ENCODE results near the gene STAT3.
"Not testable (repeated sequence)": the region's sequence is repeated elsewhere in the genome, so short reads cannot be mapped to it uniquely, and the experiment has no call there.

STAT3 gene

DNA sequence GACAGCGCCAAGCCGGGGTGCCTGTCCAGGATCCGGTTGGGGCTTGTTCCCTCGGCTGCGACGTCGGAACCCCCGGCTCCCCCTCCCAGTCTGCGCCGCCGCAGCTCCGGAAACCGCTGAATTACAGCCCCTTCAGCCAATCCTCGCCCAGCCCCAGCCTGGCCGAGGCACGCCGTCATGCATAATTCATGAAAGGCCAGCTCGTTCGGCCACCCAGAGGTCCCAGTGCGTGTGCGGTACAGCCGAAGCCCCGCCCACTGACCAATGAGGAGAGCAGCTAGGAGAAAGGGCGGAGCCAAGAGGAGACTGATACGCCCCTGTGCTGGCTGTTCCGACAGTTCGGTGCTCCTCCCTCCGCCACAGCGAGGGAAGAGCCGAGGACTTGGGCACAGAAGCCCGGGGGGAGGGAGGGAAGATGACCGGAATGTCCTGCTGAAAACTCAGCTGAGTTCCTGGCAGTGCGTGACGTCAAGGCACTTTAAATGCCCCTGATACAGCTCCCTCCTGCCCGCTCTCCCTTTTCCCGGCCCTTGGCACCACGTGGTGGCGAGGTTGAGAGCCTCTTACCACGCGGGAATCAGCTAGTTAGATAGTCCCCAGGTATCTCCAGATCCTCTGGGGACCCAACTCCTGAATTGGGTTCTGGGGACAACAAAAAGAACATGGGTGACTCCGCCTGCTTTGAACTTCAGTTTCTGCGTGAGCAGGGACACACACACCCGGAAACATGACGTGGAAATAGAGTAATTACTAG, at the start of gene STAT3:
Gene STAT3 (minus strand): TSS at position 62 of the 754 bp plus-strand sequence. CDS start 39,926 bp downstream, outside the sequence.
- peak; percentile 100 for DNase-seq

DNA sequence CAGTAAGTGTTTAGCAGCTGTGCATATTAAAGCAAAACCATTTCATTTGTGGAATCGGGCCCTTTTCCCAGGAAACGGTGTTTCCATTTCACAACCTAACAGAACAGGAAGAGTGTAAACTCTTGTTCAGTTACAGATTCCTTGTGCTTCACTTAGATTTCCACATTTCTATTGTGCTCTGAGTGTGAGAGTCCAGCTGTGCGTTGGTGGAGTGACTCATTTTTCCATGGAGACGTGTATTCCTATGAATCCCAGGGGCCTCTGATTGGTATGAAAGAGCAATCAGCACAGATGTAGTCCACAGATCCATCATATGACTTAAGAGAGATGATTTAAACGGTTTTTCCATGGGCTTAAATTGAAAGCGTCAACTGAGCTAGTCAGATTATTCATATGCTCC, 48.1 kb upstream of the STAT3 start:
- no peak for DNase-seq

DNA sequence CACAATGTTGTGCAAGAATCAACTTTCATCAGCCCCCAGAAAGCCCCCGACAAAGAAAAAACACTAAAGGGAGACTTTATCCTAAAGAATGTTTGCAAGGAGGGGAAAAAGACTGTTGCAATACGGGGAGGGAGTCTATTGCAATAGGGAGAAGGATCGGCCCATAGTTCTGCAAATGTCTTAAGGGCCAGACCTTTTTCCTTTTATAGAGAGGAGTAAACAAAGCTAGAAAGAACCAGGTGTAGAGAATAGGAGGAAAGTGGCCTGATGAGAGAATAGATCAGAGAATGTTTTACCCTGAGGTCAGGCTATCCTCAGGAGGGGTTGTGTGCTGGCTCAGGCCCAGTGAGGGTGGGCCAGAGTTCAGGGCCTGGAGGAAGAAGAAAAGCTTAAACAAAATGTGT, 43.5 kb upstream of the STAT3 start:
- no peak for DNase-seq

DNA sequence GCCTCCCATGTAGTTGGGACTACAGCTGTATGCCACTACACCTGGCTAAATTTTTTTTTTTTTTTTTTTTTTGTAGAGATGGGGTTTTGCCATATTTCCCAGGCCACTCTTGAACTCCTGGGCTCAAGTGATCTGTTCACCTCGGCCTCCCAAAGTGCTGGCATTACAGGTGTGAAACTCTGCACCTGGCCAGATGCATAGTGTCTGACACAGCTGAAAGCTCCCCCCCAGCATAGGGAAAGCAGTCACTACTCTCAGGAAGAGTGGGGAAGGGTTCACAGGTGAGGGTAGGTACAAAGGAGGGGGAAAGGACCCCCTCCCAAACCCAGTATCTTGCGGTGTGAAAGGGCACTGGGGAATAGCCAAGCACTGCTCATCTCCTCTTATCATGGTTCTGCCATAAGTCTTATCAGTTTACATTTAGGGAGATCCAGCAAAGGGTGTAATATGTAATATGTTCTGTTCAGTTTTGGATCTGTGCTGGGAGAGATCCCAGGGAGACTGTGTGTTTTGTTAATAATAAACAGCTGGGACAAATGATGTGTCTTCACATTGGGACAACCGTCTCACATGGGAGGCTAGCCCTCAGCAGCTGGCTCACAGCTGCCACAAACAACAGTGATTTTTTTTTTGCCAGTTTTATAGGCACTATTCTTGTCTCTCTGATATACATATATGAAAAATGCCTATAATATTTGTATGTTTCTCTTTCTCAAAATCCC, 41.6 kb upstream of the STAT3 start:
- no peak for DNase-seq

DNA sequence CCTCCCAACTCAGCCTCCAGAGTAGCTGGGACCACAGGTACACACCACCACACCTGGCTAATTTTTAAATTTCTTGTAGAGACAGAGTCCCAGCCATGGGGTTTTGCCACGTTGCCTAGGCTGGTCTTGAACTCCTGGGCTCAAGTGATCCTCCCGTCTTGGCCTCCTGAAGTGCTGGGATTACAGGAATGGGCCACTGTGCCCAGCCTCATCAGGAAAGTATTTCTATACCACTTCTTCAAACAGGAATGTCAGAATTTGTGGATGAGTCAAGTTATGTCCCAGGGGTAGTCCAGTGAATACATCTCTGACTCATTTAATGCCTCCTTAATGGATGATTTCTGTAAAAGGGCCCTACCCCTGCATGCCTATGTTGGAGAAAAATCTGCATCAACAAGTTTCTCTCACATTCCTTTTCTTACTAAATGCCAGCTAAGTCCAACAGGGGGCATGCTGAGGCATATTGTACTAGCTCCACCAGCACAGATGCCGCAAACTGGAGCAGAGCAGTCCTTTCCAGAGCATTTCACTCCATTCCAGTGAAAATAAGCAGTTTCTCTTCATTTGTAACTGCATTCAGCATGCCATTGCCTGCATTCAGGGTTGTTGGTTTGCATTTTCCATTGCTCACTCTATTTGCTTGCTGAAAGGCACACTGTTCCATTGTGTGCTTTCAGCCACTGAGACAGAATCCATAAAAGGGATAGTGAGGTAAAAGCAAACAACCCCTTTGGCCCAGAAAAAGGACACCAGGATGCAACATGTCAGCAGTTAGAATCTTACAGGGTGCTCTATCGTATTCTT, 40.1 kb upstream of the STAT3 start:
- DNase-seq, result peak; percentile 55

DNA sequence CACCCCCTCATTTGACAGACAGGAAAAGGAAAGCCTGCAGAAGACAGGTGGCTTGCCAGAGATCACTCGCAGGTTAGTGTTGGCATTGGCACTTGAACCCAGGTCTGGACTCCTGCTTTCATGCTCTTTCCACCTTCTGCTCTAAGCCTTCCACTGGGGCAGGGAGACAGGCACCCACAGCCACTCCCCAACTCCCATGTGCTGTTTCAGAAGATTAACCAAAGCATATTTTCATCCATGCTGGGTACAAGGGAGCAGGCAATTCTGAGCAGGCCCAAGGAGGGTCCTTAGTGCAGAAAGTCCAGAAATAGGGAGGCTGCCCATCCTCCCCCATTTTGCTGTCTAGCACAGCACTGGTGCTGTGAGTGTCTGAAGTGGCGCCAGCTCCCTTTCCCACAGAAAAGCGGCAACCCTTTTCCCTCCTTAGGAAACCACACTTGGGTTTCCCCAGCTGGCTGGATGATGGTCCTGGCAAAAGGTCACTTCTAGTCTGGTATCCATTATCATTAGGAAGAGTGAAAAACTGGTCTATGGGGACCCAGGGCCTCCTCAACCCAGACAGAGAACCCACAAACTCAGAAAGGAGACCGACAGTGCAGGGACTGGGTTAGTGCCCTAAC, 36.9 kb upstream of the STAT3 start:
- no peak for DNase-seq

DNA sequence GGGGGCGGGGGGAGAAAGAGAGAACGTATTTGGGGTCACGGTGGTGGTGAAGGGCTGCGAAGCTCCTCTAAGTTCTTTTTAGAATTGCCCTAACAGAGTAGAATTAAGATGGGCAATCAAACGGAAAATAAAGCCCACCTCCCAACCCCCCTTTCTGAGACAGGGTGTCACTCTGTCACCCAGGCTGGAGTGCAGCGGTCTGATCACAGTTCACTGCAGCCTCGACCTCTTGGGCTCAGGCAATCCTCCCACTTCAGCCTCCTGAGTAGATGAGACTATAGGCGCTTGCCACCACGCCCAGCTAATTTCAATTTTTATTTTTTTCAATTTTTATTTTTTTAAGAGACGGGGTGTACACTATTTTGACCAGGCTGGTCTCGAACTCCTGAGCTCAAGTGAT, 35.5 kb upstream of the STAT3 start:
- no peak for DNase-seq

DNA sequence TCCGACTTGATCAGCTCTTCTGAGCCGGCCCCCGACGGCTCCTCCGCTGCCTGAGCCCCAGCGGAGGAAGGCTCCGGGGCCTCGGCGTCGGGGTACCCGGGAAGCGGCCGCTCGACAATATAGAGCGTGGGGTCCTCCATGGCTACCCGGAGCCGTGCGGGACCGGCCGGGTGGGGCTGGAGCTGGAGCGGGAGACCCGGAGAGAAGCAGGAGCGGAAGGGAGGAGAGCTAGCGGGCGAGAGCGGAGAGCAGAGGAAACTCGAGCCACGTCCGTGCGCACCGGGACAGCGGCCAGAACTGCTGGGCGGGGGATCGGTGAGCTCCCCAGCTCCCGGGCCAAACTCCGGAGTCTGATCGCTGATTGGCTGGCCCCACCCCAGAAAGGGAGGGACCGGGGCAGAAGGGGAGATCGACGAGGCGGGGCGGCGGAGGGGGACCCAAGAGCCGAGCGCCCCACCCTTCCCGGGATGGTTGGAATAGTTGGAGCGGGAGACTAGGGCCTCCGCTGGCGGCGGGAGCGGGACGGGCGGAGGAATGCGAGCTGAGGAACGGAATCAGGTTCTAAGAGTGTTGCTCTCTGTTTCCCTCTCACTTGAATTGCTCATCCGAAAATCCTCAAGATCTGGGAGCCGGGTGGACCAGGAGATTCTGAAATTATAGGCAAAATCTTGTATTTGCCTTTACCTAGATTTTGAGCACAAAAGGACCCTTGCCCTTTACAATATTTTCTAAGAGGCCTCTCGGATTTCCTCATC, 34.9 kb upstream of the STAT3 start, which contains the start of gene CAVIN1:
Gene CAVIN1 (minus strand): TSS at position 299 of the 755 bp plus-strand sequence. CDS start 159 bp downstream, at position 140.
- no peak for DNase-seq

DNA sequence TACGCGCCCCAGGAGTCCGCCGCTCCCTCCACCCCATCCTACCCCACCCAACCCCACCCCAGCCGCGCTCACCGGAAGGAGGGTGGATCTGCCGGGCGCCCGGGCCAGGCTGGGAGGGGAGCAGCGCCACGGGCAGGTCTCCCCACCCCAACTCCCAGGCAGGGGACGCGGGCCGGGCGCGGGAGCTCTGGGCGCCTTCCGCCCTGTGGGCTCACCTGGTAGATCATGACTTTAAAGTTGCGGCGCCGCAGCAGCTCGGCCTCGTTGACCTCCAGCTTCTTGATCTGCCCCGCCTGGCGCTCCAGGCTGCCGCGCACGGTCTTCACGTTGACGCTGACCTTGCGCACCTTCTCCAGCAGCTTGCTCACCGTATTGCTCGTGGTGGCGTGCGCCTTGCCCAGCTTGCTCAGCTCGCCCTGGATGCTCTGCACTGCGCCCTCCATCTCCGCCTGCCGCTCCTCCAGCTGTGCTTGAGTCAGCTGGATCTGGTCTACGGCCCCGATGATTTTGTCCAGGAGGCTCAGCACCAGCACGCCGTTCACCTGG, 34.2 kb upstream of the STAT3 start:
- DNase-seq, result no peak

DNA sequence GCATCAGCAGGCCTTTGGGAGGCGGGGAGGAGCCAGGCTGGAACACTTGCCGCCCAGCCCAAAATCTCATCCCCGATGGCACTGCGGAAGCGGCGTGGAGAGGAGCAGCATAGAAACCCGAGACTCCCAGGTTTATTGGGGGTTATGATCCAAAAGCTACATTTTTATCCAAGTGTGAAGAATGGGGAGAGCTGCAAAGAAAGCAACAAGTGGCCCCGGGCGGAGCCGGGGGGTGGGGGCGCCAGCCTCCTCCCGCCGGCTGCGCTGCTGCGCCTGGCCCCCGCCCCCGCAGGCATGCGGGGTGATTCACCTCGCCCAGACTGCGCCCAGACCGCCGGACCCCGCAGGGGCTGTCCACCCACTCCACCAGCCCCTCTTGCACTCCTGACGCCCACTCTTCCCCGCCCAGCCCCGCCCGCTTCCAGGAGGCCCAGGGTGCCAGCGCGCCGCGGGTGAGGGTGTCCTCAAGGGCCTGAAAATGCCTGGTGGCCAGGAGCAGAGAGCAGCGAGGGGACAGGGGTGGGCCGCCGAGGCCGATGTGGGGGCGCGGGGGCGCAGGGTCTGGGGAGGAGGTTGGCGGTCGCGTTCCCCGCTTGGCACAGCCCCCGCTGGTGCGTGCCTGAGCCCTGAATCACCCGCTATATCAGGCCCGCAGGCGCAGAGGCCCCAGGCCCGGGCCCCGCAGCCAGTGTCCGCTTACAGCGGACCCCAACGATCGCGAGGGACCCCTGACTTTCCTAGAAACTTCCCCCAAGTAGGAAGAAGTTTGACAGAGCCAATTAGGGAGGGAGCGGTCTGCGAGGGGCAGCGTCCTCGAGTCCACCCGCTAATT, 33.5 kb upstream of the STAT3 start:
- DNase-seq, result no peak

DNA sequence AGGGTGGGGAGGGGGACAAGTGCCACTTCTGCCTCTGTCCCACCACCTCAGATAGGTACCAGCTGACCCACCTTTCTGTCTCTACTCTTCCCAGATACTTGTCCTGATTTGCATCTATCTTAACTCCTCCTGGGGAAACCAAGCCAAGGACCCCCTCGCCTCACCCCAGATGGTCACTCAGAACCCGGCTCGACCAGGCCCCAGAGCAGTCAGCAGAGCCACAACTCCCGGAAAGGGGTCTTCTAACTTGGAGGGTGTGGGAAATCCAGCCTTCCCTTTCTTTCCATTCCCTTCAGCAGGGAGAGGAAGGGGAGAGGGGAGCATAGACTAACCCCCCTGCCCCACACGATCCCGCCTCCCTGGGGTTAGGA, 32.9 kb upstream of the STAT3 start:
- DNase-seq, result no peak

DNA sequence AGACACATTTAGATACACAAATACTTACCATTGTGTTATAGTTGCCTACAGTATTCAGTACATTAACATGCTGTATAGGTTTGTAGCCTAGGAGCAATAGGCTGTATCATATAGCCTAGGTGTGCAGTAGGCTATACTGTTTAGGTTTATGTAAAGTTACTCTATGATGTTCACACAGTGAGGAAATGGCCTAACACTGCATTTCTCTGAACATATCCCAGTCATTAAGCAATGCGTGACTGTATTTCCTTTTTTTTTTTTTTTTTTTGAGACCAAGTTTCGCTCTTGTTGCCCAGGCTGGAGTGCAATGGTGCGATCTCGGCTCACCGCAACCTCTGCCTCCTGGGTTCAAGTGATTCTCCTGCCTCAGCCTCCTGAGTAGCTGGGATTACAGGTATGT, 29.7 kb upstream of the STAT3 start:
- not testable (repeated sequence) for DNase-seq

DNA sequence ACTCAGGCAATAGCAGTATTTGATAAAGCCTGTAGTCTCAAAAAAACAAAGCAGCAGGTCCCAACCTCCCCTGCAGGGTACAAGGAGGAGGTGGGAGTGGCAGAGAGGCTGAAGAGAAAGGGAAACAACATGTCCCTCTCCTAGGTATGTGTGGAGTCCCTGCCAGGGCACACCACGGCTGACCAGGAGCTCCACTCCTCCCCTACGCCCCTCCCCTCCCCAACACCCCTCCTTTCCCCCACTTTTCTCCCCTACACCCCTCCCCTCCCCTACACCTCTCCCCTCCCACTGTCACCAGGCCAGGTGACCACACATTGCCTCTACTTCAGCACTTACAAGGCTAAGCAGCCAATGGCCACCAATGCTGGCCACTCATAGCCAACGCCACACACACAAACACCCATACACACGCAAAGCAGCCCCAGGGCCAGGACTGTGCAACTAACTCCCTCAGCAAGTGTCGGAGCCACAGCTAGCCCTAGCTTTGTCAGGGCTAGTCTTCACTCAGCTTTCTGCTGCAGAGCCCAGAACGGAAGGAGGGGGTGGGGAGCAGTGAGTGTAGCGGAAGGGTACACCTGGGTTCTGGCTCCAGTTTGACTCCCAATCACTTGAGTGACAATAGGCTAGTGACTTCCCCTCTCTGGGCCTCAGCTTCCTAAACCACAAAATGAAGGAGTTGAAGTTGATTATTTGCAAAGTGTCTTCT, 26.6 kb upstream of the STAT3 start:
- DNase-seq, result no peak

DNA sequence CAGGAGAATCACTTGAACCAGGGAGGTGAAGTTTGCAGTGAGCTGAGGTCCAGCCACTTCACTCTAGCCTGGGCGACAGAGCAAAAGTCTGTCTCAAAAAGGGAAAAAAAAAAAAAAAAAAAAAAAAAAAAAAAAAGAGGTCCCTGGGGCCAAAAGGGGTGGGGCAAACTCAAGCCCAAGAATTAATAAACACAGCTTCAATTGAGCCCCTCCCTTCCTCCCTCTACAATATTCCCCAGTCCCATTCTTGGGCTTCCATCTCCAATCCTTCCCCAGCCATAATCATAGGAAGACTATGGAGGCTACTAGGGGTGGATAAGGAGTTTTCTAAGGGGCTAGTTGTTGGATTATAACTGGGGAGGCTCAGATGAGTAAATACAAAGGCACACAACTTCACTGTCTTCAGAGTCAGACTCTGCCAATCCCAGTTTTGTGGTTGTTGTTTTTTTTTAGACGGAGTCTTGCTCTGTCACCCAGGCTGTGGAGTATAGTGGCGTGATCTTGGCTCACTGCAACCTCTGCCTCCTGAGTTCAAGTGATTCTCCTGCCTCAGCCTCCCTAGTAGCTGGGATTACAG, 25.3 kb upstream of the STAT3 start:
- no peak for DNase-seq

DNA sequence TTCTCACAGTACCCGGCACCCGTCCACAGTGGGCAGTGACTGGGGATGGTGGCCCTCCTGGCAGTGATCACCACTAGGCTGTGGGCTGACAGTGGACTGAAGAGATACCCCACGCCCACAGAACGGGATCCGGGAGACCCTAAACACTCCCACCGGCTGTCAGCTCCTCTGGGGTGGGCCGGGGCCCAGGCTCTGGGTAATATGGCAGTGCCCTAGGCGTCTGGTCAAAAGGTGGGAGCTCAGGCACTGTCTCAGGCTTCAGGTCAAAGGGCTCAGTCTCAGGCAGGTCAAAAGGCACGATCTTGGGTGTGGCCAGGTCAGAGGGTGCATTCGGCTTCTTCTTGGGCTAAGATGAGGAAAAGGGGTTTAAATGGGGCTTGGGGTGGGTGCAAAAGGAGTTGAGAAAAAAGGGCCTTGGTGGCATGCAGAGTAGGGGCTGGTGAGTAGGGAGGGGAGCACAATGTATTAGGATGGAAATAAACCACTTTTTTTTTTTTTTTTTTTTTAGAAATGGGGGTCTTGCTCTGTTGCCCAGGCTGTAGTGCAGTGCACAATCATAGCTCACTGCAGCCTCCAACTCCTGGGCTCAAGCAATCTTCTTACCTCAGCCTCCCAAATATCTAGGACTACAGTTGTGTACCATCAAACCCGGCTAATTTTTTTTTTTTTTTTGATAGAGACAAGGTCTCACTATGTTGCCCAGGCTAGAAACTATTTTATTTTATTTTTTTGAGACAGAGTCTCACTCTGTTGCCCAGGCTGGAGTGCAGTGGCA, 23.9 kb upstream of the STAT3 start:
- no peak for DNase-seq

DNA sequence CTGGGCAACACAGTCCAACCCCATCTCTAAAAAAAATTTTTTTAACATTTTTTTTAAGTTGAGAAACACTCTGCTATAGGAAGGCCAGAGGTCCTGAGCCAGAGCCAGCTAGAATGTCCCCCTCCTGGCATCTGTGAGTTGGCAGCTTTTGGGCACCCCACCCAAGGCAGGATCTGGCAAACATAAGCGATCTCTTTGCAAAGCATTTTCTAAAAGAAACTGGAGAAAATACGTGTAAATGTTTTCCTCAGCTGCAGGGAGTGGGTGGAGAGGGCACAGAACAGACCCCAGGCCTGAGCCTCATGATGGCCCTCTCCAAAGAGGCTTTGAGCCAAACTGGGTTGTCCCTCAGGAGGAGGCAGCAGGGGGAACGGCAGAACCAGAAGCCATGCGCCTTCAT, 23.1 kb upstream of the STAT3 start:
- no peak for DNase-seq

DNA sequence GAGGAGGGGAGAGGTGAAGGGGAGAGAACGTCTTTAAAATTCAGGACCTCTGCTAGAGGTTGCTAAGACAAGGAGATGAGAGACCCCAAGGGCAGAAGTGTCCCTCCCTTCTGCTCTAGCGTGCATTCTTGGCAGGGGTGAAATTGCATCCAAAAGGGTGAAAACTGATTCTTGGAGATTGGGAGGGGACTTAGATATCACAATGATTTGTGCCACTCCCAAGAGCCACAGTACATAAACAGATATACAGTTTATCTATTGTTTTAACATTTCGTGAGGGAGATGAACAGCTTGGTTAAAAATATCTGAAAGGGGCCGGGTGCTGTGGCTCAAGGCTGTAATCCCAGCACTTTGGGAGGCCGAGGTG, 22.1 kb upstream of the STAT3 start:
- no peak for DNase-seq

DNA sequence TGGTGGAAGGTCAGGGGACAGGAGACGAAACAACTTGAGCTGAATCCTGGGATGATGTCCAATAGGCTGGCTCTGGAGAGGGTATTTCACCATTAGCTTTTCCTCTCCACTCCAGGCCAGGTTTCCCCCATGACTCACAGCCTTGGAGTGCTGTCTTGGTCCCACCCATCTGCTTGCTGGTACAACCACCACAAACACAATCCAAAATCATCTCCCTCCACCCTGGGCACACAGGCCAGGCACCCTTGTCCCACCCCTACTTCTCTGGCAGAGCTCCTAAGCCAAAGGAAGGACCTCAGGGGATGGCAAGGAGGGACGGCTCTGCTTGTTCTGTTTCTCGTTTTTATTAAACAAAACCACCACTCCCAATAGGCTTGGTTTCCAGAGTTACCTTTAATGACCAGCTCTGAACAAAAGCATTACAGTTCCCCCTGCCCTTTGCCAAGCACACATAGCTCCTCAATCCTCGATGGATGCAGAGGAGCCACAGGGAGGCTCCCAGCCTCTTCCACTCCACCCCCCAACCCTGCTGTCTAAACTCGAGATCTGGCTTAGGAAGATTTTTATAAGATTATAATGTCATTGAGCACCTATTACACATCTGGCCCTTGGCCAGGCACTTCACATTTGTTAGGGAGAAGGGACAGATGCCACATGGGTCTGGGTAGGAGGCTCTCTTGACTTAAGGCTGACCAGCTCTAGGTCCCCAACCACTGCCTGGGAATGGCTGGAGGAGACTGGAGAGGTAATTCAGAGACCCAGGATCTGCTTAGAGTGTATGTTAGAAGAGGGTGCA, 21.5 kb upstream of the STAT3 start:
- no peak for DNase-seq

Data from NCI-H1436 (cell line).